Gastroesophageal sphincter (tissue), 4 donors: Measurements from ENCODE around the gene TFAM. TPM values are rescaled to one million over a fixed set of nuclear protein-coding genes. Genes with fewer than 3 reads are reported as not detected.

Experiments used
- ATAC-seq: fragments of 150-250 bp; one replicate; pipeline ENCODE4 v1.9.1; 2016; ENCODE audit warnings: mild to moderate bottlenecking, moderate library complexity
- H3K27ac ChIP-seq, 4 donors: fragments of 200-600 bp; sonication (generic) in 3 of 4; 1 replicate in 3 of 4; 2 replicates in 1 of 4; pipeline ENCODE4 v1.5.1; 2016 to 2019
- H3K27me3 ChIP-seq: fragments of 200-600 bp; sonication (generic); one replicate; pipeline ENCODE4 v1.5.1; 2019
- H3K36me3 ChIP-seq, 2 donors: fragments of 200-600 bp; sonication (generic); one replicate each; pipeline ENCODE4 v1.5.1; 2019; ENCODE audit warnings: control low read depth in 1 of 2
- H3K4me1 ChIP-seq, 3 donors: fragments of 200-600 bp; sonication (generic); 1 replicate in 2 of 3; 2 replicates in 1 of 3; pipeline ENCODE4 v1.5.1; 2016 to 2019; ENCODE audit warnings: control low read depth in 2 of 3
- H3K4me3 ChIP-seq, 2 donors: fragments of 200-600 bp; sonication (generic); one replicate each; pipeline ENCODE4 v1.5.1; 2019; ENCODE audit warnings: mild to moderate bottlenecking in 1 of 2, moderate library complexity in 1 of 2
- H3K9me3 ChIP-seq, 3 donors: fragments of 200-600 bp; sonication (generic); one replicate each; pipeline ENCODE4 v1.5.1; 2017 to 2019; ENCODE audit warnings: control low read depth in 2 of 3
- EP300 ChIP-seq: sonication (generic); formaldehyde crosslinking; IDR thresholded peaks from one replicate; pipeline ENCODE4 v1.6.1; 2017; ENCODE audit warnings: antibody characterized with exemption, mild to moderate bottlenecking
- POLR2A ChIP-seq, 2 donors: fragments of 450-650 bp; IDR thresholded peaks; one replicate each; pipeline ENCODE4 v1.6.1; 2017; ENCODE audit warnings: antibody characterized with exemption in 2 of 2, mild to moderate bottlenecking in 2 of 2, moderate library complexity in 1 of 2
- POLR2AphosphoS5 ChIP-seq: sonication (generic); formaldehyde crosslinking; IDR thresholded peaks from one replicate; pipeline ENCODE4 v1.6.1; 2017; ENCODE audit warnings: antibody characterized with exemption
- WGBS, 2 donors: methylation state at CpG; one replicate each; pipeline ENCODE4 v1.1.5; 2018; ENCODE audit warnings: low coverage in 1 of 2; 5-methylcytosine and 5-hydroxymethylcytosine counted together
- total RNA-seq, 4 donors: library from RNA; depleted of rRNA; stranded (reverse); fragments of >200 nt; gene quantifications; one replicate each; pipeline ENCODE4 v1.1.0, GENCODE V29; 2016
- TF ChIP-seq, protein P1 (sequence below), 4 experiments: fragments of 200-600 bp in 2 of 4; fragments of 450-650 bp in 2 of 4; sonication (generic) in 1 of 4; IDR thresholded peaks; one replicate each; pipeline ENCODE4 v1.5.1; 2017 to 2019; ENCODE audit warnings: antibody characterized with exemption in 4 of 4, mild to moderate bottlenecking in 2 of 4, moderate library complexity in 2 of 4

TFAM gene
- total RNA-seq, 4 donors from 2014 or later, result 17.5 to 29.1 (median 21.2) TPM

DNA sequence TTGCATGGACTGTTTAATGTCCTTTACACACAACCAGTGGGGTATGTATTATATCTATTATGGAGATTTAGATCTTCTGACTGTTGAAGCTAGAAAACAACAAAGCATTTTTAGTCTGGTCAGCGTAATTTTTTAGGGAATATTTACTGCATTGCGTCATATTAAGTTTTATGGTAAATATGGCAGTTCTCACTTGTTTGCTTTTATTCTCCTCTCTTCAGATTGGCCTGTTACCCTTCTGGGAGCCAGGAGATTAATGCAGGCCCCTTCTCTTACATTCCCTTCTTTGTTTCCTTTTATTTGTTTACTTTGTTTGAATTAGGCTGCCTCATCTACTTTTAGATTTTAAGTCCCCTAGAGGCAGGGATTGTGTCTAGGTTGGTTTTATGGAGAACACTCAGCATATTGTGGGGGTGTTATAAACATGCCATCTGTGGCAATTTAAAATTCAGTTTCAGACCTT, 36.6 kb upstream of the TFAM start:
- no peaks in the 10 kb centered on the region for H3K36me3 ChIP-seq
- TF ChIP-seq, protein P1, sequence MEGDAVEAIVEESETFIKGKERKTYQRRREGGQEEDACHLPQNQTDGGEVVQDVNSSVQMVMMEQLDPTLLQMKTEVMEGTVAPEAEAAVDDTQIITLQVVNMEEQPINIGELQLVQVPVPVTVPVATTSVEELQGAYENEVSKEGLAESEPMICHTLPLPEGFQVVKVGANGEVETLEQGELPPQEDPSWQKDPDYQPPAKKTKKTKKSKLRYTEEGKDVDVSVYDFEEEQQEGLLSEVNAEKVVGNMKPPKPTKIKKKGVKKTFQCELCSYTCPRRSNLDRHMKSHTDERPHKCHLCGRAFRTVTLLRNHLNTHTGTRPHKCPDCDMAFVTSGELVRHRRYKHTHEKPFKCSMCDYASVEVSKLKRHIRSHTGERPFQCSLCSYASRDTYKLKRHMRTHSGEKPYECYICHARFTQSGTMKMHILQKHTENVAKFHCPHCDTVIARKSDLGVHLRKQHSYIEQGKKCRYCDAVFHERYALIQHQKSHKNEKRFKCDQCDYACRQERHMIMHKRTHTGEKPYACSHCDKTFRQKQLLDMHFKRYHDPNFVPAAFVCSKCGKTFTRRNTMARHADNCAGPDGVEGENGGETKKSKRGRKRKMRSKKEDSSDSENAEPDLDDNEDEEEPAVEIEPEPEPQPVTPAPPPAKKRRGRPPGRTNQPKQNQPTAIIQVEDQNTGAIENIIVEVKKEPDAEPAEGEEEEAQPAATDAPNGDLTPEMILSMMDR (IDR thresholded peaks at IDR 0.05), result no peak
- no peak for TF ChIP-seq POLR2A (IDR thresholded peaks at IDR 0.05)
- TF ChIP-seq EP300, result no peak
- TF ChIP-seq POLR2AphosphoS5, result no peak
- peaks cover 0 to 11% (median 3%) of the 10 kb centered on the region in 3 donors for H3K4me1 ChIP-seq
- 89 to 94% methylated on average over 2 of the region's 2 CpGs for WGBS, 2 donors
- H3K4me3 ChIP-seq, result no peak overlapping the region
- H3K27me3 ChIP-seq, result no peaks in the 10 kb centered on the region
- no peak overlapping the region for H3K27ac ChIP-seq
- ATAC-seq, result no peak
- no peaks in the 10 kb centered on the region for H3K9me3 ChIP-seq

DNA sequence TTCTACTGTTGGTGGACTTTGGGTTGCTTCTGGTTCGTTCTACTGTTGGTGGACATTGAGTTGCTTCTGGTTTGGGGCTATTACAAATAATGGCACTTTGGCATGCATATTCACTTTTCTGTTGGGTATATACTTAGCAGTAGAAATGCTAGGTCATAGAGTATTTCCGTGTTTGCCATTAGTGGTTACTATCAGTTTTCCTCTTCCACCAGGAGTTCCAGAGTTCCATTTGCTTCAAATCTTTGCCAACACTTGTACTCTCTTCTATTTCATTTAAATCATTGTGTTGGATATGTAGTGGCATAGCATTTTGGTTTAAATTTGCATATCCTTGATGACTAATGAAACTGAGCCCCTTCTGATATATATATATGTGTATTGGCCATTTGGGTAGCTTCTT, 35.2 kb upstream of the TFAM start:
- TF ChIP-seq POLR2AphosphoS5, result no peak
- no peak for TF ChIP-seq EP300
- TF ChIP-seq POLR2A (IDR thresholded peaks at IDR 0.05), result no peak
- TF ChIP-seq, protein P1 (IDR thresholded peaks at IDR 0.05), result no peak
- Histone ChIP-seq H3K4me3 (no peak overlapping the region), H3K36me3 (no peaks in the 10 kb centered on the region), H3K27ac (no peak overlapping the region), H3K27me3 (no peaks in the 10 kb centered on the region), H3K9me3 (no peaks in the 10 kb centered on the region), H3K4me1 (peaks cover 0 to 11% (median 3%) of the 10 kb centered on the region in 3 donors)
- no peak for ATAC-seq
- 96 to 100% methylated on average over 2 of the region's 2 CpGs for WGBS, 2 donors

DNA sequence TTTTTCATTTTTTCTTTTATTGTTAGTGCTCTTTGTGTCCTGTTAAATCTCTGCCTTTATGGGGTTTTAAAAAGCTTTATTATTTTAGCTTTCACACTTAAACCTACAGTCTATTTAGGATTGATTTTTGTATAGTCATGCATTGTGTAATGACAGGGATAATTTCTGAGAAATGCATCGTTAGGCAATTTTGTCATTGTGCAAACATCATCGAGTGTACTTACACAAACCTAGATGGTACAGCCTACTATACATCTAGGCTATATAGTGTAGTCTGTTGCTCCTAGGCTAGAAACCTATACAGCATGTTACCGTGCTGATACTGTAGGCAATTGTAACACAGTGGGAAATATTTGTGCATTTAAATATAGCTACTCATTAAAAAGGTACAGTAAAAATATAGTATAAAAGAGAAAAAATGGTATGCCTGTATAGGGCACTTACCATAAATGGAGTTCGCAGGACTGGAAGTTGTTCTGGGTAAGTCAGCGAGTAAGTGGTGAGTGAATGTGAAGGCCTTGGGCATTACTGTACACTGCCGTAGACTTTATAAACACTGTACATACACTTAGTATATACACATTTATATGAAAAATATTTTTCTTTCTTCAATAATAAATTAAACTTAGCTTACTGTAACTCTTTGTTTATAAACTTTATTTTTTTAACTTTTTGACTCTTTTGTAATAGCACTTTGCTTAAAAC, 34.4 kb upstream of the TFAM start:
- 84 to 93% methylated on average over 6 of the region's 6 CpGs for WGBS, 2 donors
- no peak overlapping the region for H3K4me3 ChIP-seq
- H3K27me3 ChIP-seq, result no peaks in the 10 kb centered on the region
- H3K9me3 ChIP-seq, result no peaks in the 10 kb centered on the region
- peaks cover 0 to 11% (median 3%) of the 10 kb centered on the region in 3 donors for H3K4me1 ChIP-seq
- TF ChIP-seq POLR2AphosphoS5 (no peak), POLR2A (IDR thresholded peaks at IDR 0.05) (no peak), EP300 (no peak)
- TF ChIP-seq, protein P1 (IDR thresholded peaks at IDR 0.05), result no peak
- H3K27ac ChIP-seq, result no peak overlapping the region
- ATAC-seq, result no peak
- no peaks in the 10 kb centered on the region for H3K36me3 ChIP-seq

DNA sequence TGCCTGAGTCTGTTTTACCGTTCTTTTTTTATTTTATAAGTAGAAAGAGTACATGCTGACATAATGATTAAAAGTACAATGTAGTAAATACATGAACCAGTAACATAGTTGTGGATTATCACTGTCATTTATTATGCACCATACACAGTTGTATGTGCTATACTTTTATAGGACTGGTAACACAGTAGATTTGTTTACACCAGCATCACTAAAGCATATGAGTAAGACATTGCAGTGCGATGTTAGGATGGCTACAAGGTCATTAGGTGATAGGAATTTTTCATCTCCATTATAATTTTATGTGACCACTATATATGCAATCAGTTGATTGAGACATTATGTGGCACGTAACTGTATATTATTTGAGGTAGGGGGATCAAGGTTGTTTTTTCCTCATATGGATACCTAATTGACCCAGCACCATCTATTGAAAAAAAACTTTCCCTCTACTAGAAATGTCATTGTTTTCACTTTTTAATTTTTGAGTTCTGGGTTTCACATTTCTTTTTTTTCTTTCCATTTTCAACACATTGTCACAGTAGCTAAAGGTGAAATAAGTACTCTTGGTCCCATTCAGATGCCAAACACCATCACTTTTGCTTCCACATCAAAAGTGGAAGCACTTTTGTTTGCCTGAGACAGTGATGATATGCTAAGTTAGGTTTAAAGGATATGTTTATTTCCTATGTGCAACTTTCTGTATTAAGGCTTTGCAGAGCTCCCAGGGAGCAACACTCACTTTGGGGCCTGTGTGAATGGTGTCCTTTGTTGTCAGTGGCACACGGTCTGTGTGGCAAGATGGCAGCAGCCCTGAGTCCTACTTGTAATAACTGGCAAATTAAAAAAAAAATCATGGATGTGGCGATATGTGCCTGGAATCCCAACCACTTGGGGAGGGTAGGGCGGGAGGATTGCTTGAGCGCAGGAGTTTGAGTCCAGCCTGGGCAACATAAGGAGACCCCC, 33.3 kb upstream of the TFAM start:
- Histone ChIP-seq H3K9me3 (no peaks in the 10 kb centered on the region), H3K4me3 (no peak overlapping the region), H3K27me3 (no peaks in the 10 kb centered on the region), H3K4me1 (peaks cover 0 to 14% (median 3%) of the 10 kb centered on the region in 3 donors), H3K27ac (no peak overlapping the region), H3K36me3 (no peaks in the 10 kb centered on the region)
- ATAC-seq, result no peak
- TF ChIP-seq POLR2A (IDR thresholded peaks at IDR 0.05) (no peak), EP300 (no peak)
- 93 to 94% methylated on average over 2 to 6 of the region's 7 CpGs for WGBS, 2 donors

DNA sequence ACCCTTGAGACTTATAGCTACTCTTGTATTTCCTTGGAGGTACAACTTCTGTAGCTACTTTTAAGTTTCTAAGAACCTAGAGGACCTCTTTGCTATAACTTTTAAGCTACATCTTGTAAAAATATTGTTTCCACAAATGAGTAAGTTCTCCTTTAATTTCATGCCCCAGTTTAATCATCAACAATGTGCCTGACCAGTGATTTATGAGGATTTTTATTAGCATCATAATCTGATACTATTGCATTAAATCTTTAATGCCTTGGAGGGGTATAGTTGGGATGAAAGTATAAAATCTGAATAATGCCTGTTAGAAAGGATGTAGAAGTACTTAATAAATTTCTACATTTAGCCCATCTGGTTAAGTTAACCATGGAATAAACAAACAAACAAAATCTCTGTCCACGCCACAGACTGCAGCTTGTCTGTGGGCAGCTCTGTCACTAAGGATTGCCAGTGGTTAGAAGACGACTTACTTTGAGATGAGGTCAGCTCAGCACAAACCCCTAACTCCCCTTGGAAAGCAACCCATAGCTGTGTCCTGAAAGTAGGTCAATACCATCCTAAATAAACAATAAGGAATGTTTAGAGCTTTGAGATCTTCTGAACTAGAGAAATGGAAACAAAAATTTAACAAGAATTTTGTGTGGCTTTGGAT, 32.1 kb upstream of the TFAM start:
- peaks cover 0 to 18% (median 3%) of the 10 kb centered on the region in 3 donors for H3K4me1 ChIP-seq
- no peaks in the 10 kb centered on the region for H3K9me3 ChIP-seq
- ATAC-seq, result no peak
- no peaks in the 10 kb centered on the region for H3K27me3 ChIP-seq
- 58 to 63% methylated on average over 2 of the region's 2 CpGs for WGBS, 2 donors
- H3K4me3 ChIP-seq, result no peak overlapping the region
- TF ChIP-seq POLR2A (IDR thresholded peaks at IDR 0.05) (no peak), POLR2AphosphoS5 (no peak), EP300 (no peak)
- TF ChIP-seq, protein P1 (IDR thresholded peaks at IDR 0.05), result no peak
- no peaks in the 10 kb centered on the region for H3K36me3 ChIP-seq
- H3K27ac ChIP-seq, result no peak overlapping the region
